Neural progenitor cell (in vitro differentiated cells): Measurements from ENCODE around the gene ST8SIA3. TPM values are rescaled to one million over a fixed set of nuclear protein-coding genes. Genes with fewer than 3 reads are reported as not detected.

Source experiments
- DNase-seq: peaks from one replicate; pipeline ENCODE4 v3.0.0-alpha.2; 2016; ENCODE audit warnings: low spot score
- H2AFZ ChIP-seq: fragments of 200-600 bp; sonication (generic); replicated peaks from 2 replicates; pipeline ENCODE4 v1.6.1; 2016; ENCODE audit warnings: antibody characterized with exemption
- H3F3A ChIP-seq: fragments of 200-600 bp; sonication (generic); 2 replicates; pipeline ENCODE4 v1.6.1; 2016; ENCODE audit warnings: antibody characterized with exemption, low read depth
- H3K27ac ChIP-seq: fragments of 200-600 bp; sonication (generic); 2 replicates; pipeline ENCODE4 v1.5.1; 2016; ENCODE audit warnings: mild to moderate bottlenecking
- H3K27me3 ChIP-seq: fragments of 200-600 bp; sonication (generic); 2 replicates; pipeline ENCODE4 v1.6.1; 2016; ENCODE audit warnings: mild to moderate bottlenecking, moderate library complexity
- H3K36me3 ChIP-seq: fragments of 200-600 bp; sonication (generic); 2 replicates; pipeline ENCODE4 v1.5.1; 2016
- H3K4me1 ChIP-seq: fragments of 200-600 bp; sonication (generic); 2 replicates; pipeline ENCODE4 v1.6.1; 2016; ENCODE audit warnings: mixed run types
- H3K4me2 ChIP-seq: fragments of 200-600 bp; sonication (generic); 2 replicates; pipeline ENCODE4 v1.6.1; 2016
- H3K4me3 ChIP-seq: fragments of 200-600 bp; sonication (generic); 2 replicates; pipeline ENCODE4 v1.5.1; 2016
- H3K79me2 ChIP-seq: fragments of 200-600 bp; sonication (generic); 2 replicates; pipeline ENCODE4 v1.6.1; 2016; ENCODE audit warnings: low read depth
- H3K9ac ChIP-seq: fragments of 200-600 bp; sonication (generic); 2 replicates; pipeline ENCODE4 v1.6.1; 2016
- H3K9me3 ChIP-seq: fragments of 200-600 bp; sonication (generic); 2 replicates; pipeline ENCODE4 v1.5.1; 2016; ENCODE audit warnings: low read depth
- H4K20me1 ChIP-seq: fragments of 200-600 bp; sonication (generic); 2 replicates; pipeline ENCODE4 v1.6.1; 2016; ENCODE audit warnings: low read depth
- H3K27ac Mint-ChIP-seq: 3 replicates; pipeline ENCODE4 v1.8.0; 2021; ENCODE audit warnings: mixed read lengths
- H3K27me3 Mint-ChIP-seq: 2 replicates; pipeline ENCODE4 v1.8.0; 2022; ENCODE audit warnings: low read depth, mild to moderate bottlenecking, inconsistent platforms, moderate library complexity, mixed read lengths; ENCODE audit not compliant: insufficient read depth
- H3K36me3 Mint-ChIP-seq: 3 replicates; pipeline ENCODE4 v1.8.0; 2021; ENCODE audit warnings: mixed read lengths
- H3K4me1 Mint-ChIP-seq: 3 replicates; pipeline ENCODE4 v1.8.0; 2021; ENCODE audit warnings: mixed read lengths
- H3K4me3 Mint-ChIP-seq: 3 replicates; pipeline ENCODE4 v1.8.0; 2021; ENCODE audit warnings: mild to moderate bottlenecking, moderate library complexity, mixed read lengths
- H3K9me3 Mint-ChIP-seq: 3 replicates; pipeline ENCODE4 v1.8.0; 2020; ENCODE audit warnings: mixed read lengths
- CTCF ChIP-seq: fragments of 200-600 bp; sonication (generic); IDR thresholded peaks from 2 replicates; pipeline ENCODE4 v1.5.1; 2017; ENCODE audit warnings: antibody characterized with exemption, mild to moderate bottlenecking
- EZH2 ChIP-seq: fragments of 200-600 bp; sonication (generic); IDR thresholded peaks from 2 replicates; pipeline ENCODE4 v1.6.1; 2017; ENCODE audit warnings: antibody characterized with exemption, mild to moderate bottlenecking, moderate library complexity
- EZH2phosphoT487 ChIP-seq: fragments of 200-600 bp; sonication (generic); IDR thresholded peaks from 2 replicates; pipeline ENCODE4 v1.6.1; 2017; ENCODE audit warnings: antibody characterized with exemption
- total RNA-seq: library from RNA; depleted of rRNA; stranded (reverse); fragments of >200 nt; gene quantifications from 2 replicates; pipeline ENCODE4 v1.2.3, GENCODE V29; 2015; ENCODE audit warnings: low replicate concordance

Gene ST8SIA3
- total RNA-seq, 1 donor from 2014 or later = 1.2 TPM

GRCh38 chr18:57320603-57321002 lies 31.8 kb upstream of the ST8SIA3 start:
- TF ChIP-seq EZH2 (no peak), CTCF (no peak), EZH2phosphoT487 (no peak)
- Mint-ChIP-seq H3K4me3 (no peak overlapping the region), H3K36me3 (no peaks in the 10 kb centered on the region), H3K27me3 (peaks cover 2% of the 10 kb centered on the region), H3K27ac (no peak overlapping the region), H3K9me3 (peaks cover 2% of the 10 kb centered on the region), H3K4me1 (no peaks in the 10 kb centered on the region)
- Histone ChIP-seq H3K4me1 (no peaks in the 10 kb centered on the region), H3K4me3 (no peak overlapping the region), H3K27me3 (peaks cover 11% of the 10 kb centered on the region), H3K9ac (no peak overlapping the region), H3K79me2 (no peaks in the 10 kb centered on the region), H3K4me2 (no peak overlapping the region), H3K9me3 (no peaks in the 10 kb centered on the region), H3F3A (no peaks in the 10 kb centered on the region), H4K20me1 (no peaks in the 10 kb centered on the region), H3K36me3 (no peaks in the 10 kb centered on the region), H2AFZ (no peak overlapping the region), H3K27ac (no peak overlapping the region)
- no peak for DNase-seq

- Histone ChIP-seq H2AFZ (no peak overlapping the region), H3K4me3 (no peak overlapping the region), H3K4me2 (no peak overlapping the region), H3K27ac (no peak overlapping the region), H3K27me3 (no peaks in the 10 kb centered on the region), H3K9ac (no peak overlapping the region), H3F3A (no peaks in the 10 kb centered on the region), H3K79me2 (no peaks in the 10 kb centered on the region), H3K9me3 (no peaks in the 10 kb centered on the region), H4K20me1 (no peaks in the 10 kb centered on the region), H3K4me1 (no peaks in the 10 kb centered on the region), H3K36me3 (no peaks in the 10 kb centered on the region)
- H3K27me3 Mint-ChIP-seq = peaks cover 2% of the 10 kb centered on the region
- H3K4me1 Mint-ChIP-seq = peaks cover 2% of the 10 kb centered on the region
- H3K27ac Mint-ChIP-seq = no peak overlapping the region
- TF ChIP-seq CTCF = no peak
- TF ChIP-seq EZH2 = no peak
- TF ChIP-seq EZH2phosphoT487 = no peak
- peaks cover 2% of the 10 kb centered on the region for H3K9me3 Mint-ChIP-seq
- H3K4me3 Mint-ChIP-seq = no peak overlapping the region
- DNase-seq = no peak
- no peaks in the 10 kb centered on the region for H3K36me3 Mint-ChIP-seq
These were observed 26.7 kb upstream of the ST8SIA3 start for GRCh38 chr18:57325491-57326166.

- Histone ChIP-seq H3K36me3 (no peaks in the 10 kb centered on the region), H4K20me1 (no peaks in the 10 kb centered on the region), H3K79me2 (no peaks in the 10 kb centered on the region), H2AFZ (no peak overlapping the region), H3F3A (no peaks in the 10 kb centered on the region), H3K4me1 (no peaks in the 10 kb centered on the region), H3K9me3 (no peaks in the 10 kb centered on the region), H3K27me3 (no peaks in the 10 kb centered on the region), H3K27ac (no peak overlapping the region), H3K9ac (no peak overlapping the region), H3K4me3 (no peak overlapping the region), H3K4me2 (no peak overlapping the region)
- Mint-ChIP-seq H3K27ac (peak overlapping the region; percentile 10), H3K27me3 (peaks cover 2% of the 10 kb centered on the region), H3K9me3 (peaks cover 2% of the 10 kb centered on the region), H3K36me3 (no peaks in the 10 kb centered on the region), H3K4me1 (peaks cover 2% of the 10 kb centered on the region), H3K4me3 (no peak overlapping the region)
- DNase-seq = no peak
- no peak for TF ChIP-seq CTCF
These were observed 25.5 kb upstream of the ST8SIA3 start for GRCh38 chr18:57326718-57327323.
